HG03108 (cell line): ENCODE data around the gene FBXO44.

Experiments used
- ATAC-seq: cut with Tn5 transposase; IDR thresholded peaks from one replicate; pipeline ENCODE4 v1.9.1; 2021; ENCODE audit warnings: moderate library complexity; ENCODE audit not compliant: unreplicated experiment

Gene FBXO44

DNA sequence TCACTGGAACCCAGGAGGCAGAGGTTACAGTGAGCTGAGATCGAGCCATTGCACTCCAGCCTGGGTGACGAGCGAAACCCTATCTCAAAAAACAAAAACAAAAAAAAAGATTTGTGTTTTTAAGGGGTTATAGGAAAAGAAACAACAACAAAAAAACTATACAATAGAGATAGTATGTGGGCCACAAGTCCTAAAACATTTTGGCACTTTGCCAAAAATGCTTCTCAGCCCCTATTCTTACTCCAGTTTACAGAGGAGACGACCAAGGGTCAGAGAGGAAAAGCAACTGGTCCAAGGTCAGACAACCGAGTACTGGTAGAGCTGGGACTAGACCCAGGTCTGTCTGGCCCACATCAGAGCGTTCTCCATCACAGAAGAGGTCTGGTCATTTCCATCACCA is 3.0 kb downstream of the FBXO44 start:
- no peak for ATAC-seq

DNA sequence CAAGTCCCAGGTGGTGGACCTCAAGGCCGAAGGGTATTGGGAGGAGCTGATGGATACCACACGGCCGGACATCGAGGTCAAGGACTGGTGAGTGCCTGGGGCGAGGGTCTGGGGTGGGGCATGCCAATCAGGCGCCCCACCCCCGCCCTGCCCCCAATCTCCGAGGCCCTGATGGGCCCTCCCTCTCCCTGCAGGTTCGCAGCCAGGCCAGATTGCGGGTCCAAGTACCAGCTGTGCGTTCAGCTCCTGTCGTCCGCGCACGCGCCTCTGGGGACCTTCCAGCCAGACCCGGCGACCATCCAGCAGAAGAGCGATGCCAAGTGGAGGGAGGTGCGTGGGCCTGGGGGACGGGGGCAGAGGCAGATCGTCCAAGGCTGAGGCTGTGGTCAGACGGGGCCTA is 3.9 kb downstream of the FBXO44 start:
- no peak for ATAC-seq

DNA sequence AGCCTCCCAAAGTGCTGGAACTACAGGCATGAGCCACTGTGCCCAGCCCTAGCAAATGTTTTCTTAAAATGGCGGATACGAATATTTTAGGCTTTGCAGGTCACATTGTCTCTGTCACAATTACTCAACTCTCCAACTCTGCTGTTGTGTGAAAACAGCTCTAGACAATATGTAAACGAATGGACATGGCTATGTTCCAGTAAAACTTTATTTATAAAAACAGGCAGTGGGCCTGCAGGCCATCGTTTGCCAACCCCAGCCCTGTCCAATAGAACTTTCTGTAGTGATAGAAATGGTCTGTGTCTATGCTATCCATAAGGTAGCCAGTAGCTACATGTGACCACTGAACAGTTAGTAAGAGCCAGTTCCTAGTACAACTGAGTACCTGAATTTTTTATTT is 5.1 kb downstream of the FBXO44 start:
- ATAC-seq: no peak

DNA sequence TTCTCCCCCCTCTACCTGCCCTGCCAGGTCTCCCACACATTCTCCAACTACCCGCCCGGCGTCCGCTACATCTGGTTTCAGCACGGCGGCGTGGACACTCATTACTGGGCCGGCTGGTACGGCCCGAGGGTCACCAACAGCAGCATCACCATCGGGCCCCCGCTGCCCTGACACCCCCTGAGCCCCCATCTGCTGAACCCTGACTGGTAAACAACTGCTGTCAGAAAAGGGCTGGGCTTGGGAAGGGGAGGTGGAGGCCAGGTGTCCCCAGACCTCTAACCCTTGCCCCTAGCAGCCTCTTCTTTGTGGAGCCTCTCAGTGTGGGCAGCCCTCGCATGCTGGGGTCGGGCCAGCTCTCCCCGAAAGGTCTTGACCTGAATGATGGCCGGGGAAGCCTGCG is 6.4 kb downstream of the FBXO44 start:
- ATAC-seq: no peak

GRCh38 chr1:11664336-11665065 is 9.8 kb downstream of the FBXO44 start:
- peak; percentile 25 for ATAC-seq

GRCh38 chr1:11668516-11668915 is 13.8 kb downstream of the FBXO44 start:
- ATAC-seq: no peak

DNA sequence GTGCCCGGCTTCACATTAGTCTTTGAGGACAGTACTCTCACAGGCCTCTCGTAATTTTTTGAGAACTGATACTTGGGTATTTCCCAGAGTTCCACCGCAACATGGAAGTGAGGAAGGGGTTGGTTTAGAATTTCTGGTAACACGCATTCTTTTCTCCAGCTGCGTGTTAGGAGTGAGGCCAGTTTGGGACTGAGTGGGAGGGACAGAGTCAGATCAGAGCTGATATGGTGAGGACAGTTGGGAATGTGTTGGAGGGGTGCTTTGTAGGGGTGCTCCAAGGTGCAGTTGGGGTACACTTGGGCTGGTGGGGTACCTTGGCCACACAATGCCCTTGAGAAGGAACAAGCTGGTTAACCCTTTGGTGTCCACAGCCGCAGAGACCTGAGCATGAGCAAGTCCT is 16.1 kb downstream of the FBXO44 start:
- no peak for ATAC-seq

DNA sequence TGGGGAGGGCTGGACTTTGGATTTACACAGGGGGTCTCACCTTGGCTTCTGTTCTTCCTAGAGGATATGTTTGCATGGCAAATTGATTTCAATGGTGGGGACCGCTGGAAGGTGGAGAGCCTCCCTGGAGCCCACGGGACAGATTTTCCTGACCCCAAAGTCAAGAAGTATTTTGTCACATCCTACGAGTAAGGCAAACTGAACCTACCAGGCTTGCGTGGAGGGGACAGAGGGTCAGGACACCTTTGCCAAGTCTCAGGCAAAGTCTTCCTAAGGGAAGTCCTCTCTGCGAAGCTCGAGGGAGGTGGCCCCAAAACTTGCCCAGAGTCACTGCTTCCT is 16.5 kb downstream of the FBXO44 start:
- no peak for ATAC-seq

DNA sequence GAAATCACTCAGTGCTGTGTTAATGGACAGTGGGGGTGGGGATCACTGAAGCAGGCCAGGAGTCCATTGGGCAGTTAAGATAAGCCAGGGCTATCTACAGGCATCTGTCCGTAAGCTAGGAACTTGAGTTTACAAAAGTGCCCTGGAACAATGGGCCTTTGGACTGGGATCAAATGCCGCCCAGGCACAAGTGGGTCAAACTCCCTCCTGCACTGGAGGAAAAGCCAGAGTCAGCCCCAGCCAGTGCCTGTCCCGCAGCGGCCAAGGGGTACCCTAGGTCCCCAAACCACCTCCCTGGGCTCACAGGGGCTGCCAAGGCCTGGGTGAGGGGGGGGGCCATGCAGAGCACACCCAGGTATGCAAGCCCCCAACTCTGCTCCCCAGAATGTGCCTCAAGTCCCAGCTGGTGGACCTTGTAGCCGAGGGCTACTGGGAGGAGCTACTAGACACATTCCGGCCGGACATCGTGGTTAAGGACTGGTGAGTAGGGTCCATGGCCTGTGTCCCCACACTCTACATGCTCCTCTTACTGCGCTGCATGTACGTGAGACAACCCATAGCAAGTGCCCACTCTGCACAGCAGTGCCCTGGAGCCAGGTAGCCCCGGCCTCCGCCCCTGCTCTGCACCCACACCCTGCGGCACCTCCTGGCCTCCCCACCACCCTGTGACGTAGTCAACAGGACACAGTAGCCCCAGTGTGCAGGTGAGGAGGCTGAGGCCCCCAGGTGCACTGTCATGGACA is 17.0 kb downstream of the FBXO44 start:
- no peak for ATAC-seq

GRCh38 chr1:11673089-11673769 is 18.6 kb downstream of the FBXO44 start:
- no peak for ATAC-seq

DNA sequence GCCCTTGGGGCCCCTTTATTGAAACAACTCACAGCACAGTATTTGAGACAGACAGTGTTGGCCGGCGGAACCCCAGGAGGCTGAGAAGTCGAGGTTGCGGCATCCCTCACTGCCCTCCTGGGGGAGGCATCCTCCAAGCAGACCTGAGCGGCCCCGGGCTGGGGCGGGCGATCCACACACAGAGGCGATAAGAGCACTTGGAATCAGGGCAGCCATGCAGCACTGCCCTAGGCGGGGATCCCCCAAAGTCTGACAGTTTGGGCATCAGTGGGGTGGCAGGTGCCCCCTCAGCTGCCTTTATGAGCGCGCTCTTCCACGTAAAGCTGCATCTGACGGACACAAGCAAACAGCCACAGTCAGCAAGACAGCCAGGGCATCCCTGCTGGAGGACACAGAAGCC is 19.8 kb downstream of the FBXO44 start:
- no peak for ATAC-seq

- ATAC-seq: no peak
These were observed 20.6 kb downstream of the FBXO44 start for GRCh38 chr1:11675325-11675724.

GRCh38 chr1:11676386-11677103 is 21.9 kb downstream of the FBXO44 start:
- ATAC-seq: no peak

DNA sequence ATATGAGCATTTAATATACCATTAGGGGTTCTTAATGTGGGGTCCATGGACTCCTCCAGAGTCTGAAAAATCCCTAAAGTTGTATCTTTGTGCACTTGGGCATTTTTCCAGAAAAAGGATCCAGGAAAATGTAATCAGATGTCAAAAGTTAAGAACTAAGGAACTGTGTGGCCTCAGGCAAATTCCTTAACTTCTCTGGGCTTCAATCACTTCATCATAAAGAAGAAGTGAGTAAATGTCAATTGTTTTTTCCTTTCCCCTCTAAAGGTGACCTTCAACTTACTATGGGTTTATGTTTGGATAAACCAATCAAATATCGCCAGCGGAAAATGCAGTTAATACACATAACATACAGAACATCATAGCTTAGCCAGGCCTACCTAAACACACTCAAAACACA is 23.8 kb downstream of the FBXO44 start:
- ATAC-seq: no peak

DNA sequence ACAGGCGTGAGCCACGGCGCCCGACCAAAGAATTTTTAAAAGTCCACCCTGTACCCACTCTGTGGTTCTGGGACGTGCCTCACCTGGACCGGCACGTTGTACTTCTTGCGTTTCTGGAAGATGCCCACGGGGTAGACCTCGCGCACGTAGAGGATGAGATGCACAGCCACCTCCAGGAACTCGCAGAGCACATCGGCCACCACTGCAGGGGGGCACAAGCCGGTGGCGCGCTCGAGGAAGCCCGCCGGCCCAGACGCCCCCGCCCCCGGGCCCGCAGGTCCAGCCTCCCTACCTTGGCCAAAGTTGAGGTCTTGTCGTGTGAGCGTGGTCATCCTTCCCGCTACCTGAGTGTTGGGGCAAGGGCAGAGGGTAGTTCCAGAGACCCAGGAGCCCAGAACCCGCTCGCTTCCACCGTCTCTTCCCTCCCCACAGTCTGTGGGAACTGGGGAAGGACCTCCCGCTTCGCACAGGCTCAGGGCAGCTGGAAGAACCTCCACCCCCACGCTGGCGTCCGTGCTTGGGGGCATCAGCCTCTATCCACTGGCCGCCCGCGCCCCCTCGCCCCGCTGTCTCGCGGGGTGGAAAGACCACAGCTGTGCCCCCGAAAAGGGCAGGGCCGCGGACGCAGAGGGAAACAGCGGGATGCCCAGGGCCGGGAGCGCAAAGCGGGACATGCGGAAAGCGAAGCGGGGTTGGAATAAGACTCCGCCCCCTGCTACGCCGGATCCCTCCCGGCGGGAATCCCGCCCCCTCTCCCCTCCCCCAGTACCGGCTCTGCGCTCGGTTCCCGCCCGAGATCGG is 25.8 kb downstream of the FBXO44 start:
- ATAC-seq: peak; percentile 14

DNA sequence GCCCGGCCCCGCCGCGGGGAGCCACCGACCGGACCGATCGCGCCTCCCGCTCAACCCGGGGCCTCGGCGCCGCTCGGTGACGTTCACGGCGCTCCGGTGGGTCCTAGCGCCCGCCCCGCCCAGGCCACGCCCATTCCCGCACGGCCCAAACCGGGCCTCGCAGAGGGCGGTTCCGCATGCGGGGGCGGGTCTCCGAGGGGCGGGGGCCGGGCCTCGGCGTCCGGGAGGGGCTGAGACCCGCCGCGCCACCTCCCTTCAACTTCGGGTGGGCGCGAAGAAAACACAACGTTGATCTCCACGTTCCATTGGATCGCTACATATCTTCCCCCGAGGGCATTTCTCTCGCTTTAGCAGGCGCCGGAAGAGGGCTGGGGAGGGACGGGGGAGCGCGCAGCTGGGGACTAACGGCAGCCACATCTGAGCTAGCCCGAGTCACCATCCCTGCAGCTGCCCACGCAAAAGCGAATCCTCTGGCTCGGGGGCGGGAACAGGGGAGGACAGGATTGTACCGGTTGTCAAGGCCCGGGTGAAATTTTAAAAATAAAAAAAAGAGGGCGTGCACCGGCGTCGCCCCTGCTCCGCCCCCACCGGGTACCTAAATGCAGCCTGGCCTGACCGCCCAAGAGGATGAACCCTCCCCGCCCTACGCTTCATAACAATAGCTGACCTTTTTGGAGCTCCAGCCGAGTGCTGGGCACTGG is 26.5 kb downstream of the FBXO44 start, which contains the start of gene MAD2L2:
MAD2L2 (minus strand) TSS at position 78 of the 701 bp plus-strand sequence. CDS start 547 bp downstream, outside the sequence.
- peak; percentile 87 for ATAC-seq

GRCh38 chr1:11682287-11682771 is 27.7 kb downstream of the FBXO44 start:
- no peak for ATAC-seq

DNA sequence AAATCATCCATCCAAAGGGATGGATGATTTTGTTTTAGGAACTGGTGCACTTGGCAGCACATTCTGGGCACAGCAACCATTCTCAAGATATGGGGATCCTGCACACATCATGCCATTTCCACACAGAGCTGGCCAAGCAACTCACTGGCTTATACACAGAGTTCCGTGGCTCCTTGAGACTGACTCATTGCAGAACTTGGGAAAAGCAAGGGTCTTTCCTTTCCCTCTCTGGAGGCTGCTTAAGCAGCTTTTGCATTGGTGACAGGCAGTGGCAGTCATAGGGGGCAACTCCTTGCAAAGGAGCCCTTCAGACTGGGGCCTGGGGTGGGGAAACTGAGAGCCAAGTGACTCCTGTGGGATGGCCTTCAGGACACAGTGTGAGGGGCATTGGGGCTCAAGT is 28.1 kb downstream of the FBXO44 start:
- ATAC-seq: no peak

DNA sequence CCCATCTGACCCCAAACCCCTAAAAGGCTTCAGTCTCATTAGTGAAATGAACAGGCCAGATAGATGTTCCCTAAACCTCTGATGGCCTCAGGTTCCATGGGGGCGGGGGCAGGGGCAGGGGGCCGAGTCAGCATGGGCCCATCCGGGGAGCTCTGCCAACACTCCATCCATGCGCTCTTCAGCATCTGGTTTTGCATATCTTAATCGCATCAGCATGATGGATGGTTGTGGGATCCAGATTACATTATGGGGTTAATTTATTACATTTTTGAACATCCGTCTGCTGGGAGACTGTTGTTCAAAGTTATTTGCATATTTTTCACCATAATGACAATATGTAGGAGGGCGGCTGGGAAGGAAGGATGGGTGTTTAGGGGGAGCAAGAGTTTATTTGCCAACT is 29.4 kb downstream of the FBXO44 start:
- no peak for ATAC-seq
